HepG2 (cell line): ENCODE results near the gene PDE3B. TPM values are rescaled to one million over a fixed set of nuclear protein-coding genes. Genes with fewer than 3 reads are reported as not detected.

Source experiments
- polyA plus RNA-seq, 8 experiments: library from polyadenylated mRNA; depleted of rRNA in 3 of 8; stranded (reverse) in 7 of 8; unstranded in 1 of 8; fragments of >200 nt; fragmentation: Illumina TruSeq in 4 of 8; extraction: Trizol in 4 of 8; gene quantifications; 2 replicates each; pipeline versions ENCODE4 v1.2.1 to v1.2.3, GENCODE V29; 2011 to 2016; ENCODE audit warnings: low read depth in 4 of 8, missing spikeins in 1 of 8, mixed read lengths in 1 of 8; ENCODE audit not compliant: insufficient read depth in 1 of 8
- small RNA-seq, 3 experiments: library from RNA; depleted of rRNA; stranded (forward); fragments of <200 nt; gene quantifications; one replicate each; pipeline ENCODE3, GENCODE V24; 2012; ENCODE audit warnings: low read depth in 2 of 3, low replicate concordance in 1 of 3; ENCODE audit not compliant: insufficient read length in 3 of 3, insufficient read depth in 2 of 3
- total RNA-seq, 5 experiments: library from RNA; depleted of rRNA; stranded (reverse); fragments of >200 nt; fragmentation: Illumina TruSeq; extraction: Trizol; gene quantifications; 2 replicates each; pipeline ENCODE4 v1.2.3, GENCODE V29; 2016; ENCODE audit warnings: low read depth in 1 of 5

PDE3B gene
- total and polyA plus RNA-seq, 2 of the 13 experiments (the other 11 are each of a cell fraction or from before 2014, with no cell fraction given): 14.1 to 26.5 TPM

Small RNAs within 50 kb of the gene (small RNA-seq; reads per million reads assigned to genes)
- gene CALCP: 0 reads per million in 3 experiments

Other genes starting within 250 kb of the PDE3B start
- gene COPB1, start 144.0 kb upstream of the PDE3B start, total RNA-seq (2016; rRNA removed; fragmentation: Illumina TruSeq; extraction: Trizol): 195 and 221 TPM in 2 replicates
- gene COPB1, start 144.0 kb upstream of the PDE3B start, polyA plus RNA-seq (2011; rRNA removed): 94.5 and 114 TPM in 2 replicates
- 229 and 297 TPM in 2 replicates for gene PSMA1, start 123.4 kb upstream of the PDE3B start, total RNA-seq (2016; rRNA removed; fragmentation: Illumina TruSeq; extraction: Trizol)
- 147 and 188 TPM in 2 replicates for gene PSMA1, start 123.4 kb upstream of the PDE3B start, polyA plus RNA-seq (2011; rRNA removed)
- gene CYP2R1, start 248.4 kb downstream of the PDE3B start, total RNA-seq (2016; rRNA removed; fragmentation: Illumina TruSeq; extraction: Trizol): 0.60 TPM in 1 of 2 replicates, not detected in the other
- 0.59 and 0.69 TPM in 2 replicates for gene CYP2R1, start 248.4 kb downstream of the PDE3B start, polyA plus RNA-seq (2011; rRNA removed)